Central memory CD8-positive, alpha-beta T cell (primary cell): ENCODE measurements around the gene CNOT10.

ENCODE experiments used
- ATAC-seq: fragments of 150-1000 bp; cut with Tn5 transposase; replicated peaks from 2 replicates; pipeline ENCODE4 v1.10.0; 2022; ENCODE audit warnings: mild to moderate bottlenecking, moderate FRiP score, moderate number of reproducible peaks; ENCODE audit not compliant: poor library complexity, severe bottlenecking; ENCODE audit errors: extremely low read depth
- DNase-seq, 2 donors: peaks; one replicate each; pipeline ENCODE4 v3.0.0; 2021; ENCODE audit warnings: low spot score in 2 of 2
- H3K27ac Mint-ChIP-seq: one replicate; pipeline ENCODE4 v1.8.0; 2022; ENCODE audit warnings: low read depth, mild to moderate bottlenecking, moderate library complexity, mixed read lengths
- H3K27me3 Mint-ChIP-seq: one replicate; pipeline ENCODE4 v1.8.0; 2022; ENCODE audit warnings: mixed read lengths
- H3K36me3 Mint-ChIP-seq: one replicate; pipeline ENCODE4 v1.8.0; 2022; ENCODE audit warnings: mild to moderate bottlenecking, moderate library complexity, mixed read lengths; ENCODE audit not compliant: insufficient read depth
- H3K4me1 Mint-ChIP-seq: one replicate; pipeline ENCODE4 v1.8.0; 2022; ENCODE audit warnings: mixed read lengths
- H3K4me3 Mint-ChIP-seq: one replicate; pipeline ENCODE4 v1.8.0; 2022; ENCODE audit warnings: mild to moderate bottlenecking, moderate library complexity, mixed read lengths
- H3K9me3 Mint-ChIP-seq: one replicate; pipeline ENCODE4 v1.8.0; 2022; ENCODE audit warnings: mixed read lengths

Gene CNOT10

DNA sequence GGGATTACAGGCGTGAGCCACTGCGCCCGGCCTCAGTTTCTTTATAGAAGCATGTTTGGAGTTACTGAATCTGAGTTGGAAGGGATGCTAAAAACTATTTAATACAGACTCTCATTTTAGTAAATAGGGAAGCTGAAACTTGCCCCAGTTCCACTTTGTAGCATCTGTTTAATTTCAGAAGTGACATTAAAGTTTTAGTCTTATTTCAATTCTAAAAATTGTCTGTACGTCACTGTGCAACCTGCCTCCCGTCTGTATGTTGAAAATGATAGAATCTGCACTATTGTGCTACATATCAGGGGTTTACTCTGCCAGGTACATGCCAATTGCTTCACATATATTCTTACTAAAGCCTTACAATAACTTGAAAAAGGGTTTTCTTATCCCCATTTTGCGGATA lies 15.3 kb downstream of the CNOT10 start:
- H3K4me3 Mint-ChIP-seq: no peak overlapping the region
- no peaks in the 10 kb centered on the region for H3K27me3 Mint-ChIP-seq
- no peaks in the 10 kb centered on the region for H3K9me3 Mint-ChIP-seq
- no peak for DNase-seq
- ATAC-seq: no peak
- H3K27ac Mint-ChIP-seq: no peak overlapping the region
- peaks cover 28% of the 10 kb centered on the region for H3K4me1 Mint-ChIP-seq
- H3K36me3 Mint-ChIP-seq: peaks cover 7% of the 10 kb centered on the region

DNA sequence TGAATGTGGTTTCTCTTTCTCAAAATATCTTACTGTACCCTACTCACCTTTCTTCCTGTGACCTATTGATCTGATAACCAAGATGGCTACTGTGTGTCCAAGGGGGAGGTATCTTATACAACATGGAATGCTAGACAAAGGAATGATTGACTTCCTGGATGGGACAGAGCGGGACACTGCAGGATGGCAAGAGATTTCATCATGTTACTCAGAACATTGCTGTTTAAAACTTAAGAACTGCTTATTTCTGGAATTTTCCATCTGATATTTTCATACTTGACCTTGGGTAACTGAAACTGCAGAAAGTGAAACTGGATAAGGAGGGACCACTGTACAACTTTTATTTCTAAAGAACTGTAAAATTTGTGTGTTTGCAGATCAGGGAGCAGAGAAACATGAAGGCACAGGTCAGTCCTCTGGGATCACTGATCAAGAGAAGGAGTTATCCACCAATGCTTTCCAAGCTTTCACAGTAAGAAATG lies 18.5 kb downstream of the CNOT10 start:
- Mint-ChIP-seq H3K27ac (no peak overlapping the region), H3K4me3 (no peak overlapping the region), H3K36me3 (peaks cover 7% of the 10 kb centered on the region), H3K9me3 (no peaks in the 10 kb centered on the region), H3K4me1 (peaks cover 18% of the 10 kb centered on the region), H3K27me3 (no peaks in the 10 kb centered on the region)
- ATAC-seq (no peak), DNase-seq (no peak)

DNA sequence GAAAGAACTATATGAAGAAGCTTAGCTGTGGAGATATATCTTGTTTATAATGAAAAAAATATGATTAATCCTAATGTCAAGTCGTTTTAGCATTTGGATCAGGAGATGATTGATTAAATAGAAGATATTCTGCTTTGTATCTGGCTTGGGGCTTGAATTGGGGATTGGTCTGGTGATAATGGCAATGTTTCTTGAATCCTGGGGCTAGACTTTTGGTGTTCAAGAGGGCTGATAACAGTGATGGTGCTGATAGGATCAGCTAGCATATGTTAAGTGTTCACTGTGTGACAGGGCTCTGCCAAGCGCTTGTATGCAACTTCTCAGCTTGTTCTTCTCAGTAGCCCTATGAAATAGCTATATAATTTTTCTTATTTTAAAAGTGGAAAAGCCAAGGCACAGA lies 20.2 kb downstream of the CNOT10 start:
- no peaks in the 10 kb centered on the region for H3K9me3 Mint-ChIP-seq
- peaks cover 23% of the 10 kb centered on the region for H3K36me3 Mint-ChIP-seq
- no peaks in the 10 kb centered on the region for H3K27me3 Mint-ChIP-seq
- ATAC-seq: no peak
- DNase-seq: no peak
- H3K4me3 Mint-ChIP-seq: no peak overlapping the region
- peaks cover 12% of the 10 kb centered on the region for H3K4me1 Mint-ChIP-seq
- H3K27ac Mint-ChIP-seq: no peak overlapping the region

DNA sequence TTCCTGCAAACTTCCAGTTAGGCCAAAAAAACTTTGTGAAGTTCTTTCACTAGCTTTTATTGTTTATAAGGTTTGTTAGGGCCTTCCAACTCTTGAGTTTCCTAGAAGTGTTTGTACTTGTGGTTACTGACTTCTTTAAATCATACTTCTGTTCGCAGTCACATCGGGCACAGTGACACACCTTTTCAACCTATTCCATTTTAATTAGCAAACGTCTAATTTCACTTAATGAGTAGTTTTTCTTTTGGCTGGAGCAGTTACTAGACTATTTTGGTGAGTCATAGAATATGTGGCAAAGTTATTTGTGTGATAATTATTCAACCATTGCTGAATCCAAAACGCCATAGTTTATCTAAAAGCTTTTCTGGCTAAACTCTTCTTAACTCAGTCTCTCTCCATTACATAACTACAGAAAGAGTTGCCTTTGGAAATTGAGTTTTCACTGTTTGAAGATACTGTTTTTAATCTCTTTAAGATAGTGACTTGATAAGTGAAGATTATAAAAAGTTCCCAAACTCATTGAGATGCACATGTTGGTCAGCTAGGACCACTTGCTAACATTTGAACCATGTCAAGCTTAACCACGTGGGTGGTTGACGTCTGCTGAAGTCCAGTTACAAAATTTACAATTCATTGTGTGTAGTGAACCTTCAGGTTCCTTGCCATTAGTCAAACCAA lies 21.5 kb downstream of the CNOT10 start:
- Mint-ChIP-seq H3K4me1 (peaks cover 9% of the 10 kb centered on the region), H3K4me3 (no peak overlapping the region), H3K9me3 (no peaks in the 10 kb centered on the region), H3K27ac (no peak overlapping the region), H3K27me3 (no peaks in the 10 kb centered on the region), H3K36me3 (peaks cover 29% of the 10 kb centered on the region)
- ATAC-seq: no peak
- no peak for DNase-seq

DNA sequence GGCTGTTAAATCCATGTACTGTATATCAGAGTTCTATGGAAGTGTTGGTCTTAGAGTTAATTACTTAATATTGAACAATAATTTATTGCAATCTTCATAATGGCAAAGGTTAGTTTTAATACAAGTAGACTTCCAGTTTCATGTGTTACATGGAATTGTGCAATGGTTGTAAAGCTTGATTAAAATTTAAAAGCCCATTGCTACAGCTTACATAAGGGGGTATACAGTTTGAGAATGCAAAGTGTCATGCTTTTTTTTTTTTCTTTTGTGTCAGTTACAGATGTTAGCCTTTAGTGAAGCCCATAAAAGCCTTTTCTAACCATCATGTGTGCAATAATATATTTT lies 22.0 kb downstream of the CNOT10 start:
- DNase-seq (no peak), ATAC-seq (no peak)
- peaks cover 31% of the 10 kb centered on the region for H3K36me3 Mint-ChIP-seq
- H3K27ac Mint-ChIP-seq: no peak overlapping the region
- no peaks in the 10 kb centered on the region for H3K9me3 Mint-ChIP-seq
- no peak overlapping the region for H3K4me3 Mint-ChIP-seq
- peaks cover 7% of the 10 kb centered on the region for H3K4me1 Mint-ChIP-seq
- H3K27me3 Mint-ChIP-seq: no peaks in the 10 kb centered on the region

DNA sequence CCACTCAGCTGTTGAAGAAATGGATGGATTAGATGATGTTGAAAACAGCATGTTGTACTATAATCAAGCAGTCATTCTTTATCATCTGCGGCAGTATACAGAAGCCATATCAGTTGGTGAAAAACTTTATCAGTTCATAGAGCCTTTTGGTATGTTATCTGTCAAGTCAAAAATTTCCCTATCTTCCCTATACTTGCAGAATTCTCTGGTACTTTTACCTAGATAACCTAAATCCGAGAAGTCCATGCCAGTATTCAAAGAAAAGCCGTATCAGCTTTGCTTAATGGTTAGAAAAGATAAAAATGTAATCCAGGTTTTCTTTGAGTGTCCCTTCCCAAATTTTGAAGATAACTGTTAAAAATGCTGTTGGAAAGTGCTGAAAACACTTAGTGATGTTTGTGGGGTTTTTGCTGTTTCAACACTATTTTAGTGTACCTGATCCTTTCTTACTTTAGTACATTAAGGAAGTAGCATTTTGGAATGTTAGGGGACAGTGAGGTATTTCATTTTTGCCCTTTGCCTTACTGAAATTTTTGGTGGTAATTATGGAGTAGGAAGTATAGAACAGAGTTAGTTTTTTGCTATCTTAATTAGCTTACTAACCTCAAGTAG lies 23.8 kb downstream of the CNOT10 start:
- Mint-ChIP-seq H3K4me3 (no peak overlapping the region), H3K9me3 (no peaks in the 10 kb centered on the region), H3K36me3 (peaks cover 40% of the 10 kb centered on the region), H3K27me3 (no peaks in the 10 kb centered on the region), H3K27ac (no peak overlapping the region), H3K4me1 (no peaks in the 10 kb centered on the region)
- ATAC-seq (no peak), DNase-seq (no peak)

DNA sequence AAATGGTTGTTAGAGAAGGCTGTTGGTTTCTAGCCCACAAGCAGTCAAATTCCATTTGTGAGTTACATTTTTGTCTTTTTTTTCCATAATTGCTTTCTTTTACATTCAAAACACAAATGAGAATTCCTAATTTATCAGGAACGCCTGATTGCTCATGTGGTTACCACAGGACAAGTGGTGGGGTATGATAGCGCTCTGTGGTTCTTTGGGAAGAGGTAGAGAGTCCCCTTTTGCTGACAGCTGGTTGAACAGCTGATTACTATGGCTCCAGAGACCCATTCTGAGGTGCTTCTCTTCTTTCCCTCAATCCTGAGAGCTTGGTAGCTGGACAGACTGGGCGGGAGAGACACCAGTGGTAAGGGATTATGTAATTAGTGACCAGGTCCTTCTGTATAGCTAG lies 24.4 kb downstream of the CNOT10 start:
- Mint-ChIP-seq H3K36me3 (peaks cover 43% of the 10 kb centered on the region), H3K27me3 (no peaks in the 10 kb centered on the region), H3K4me3 (no peak overlapping the region), H3K4me1 (no peaks in the 10 kb centered on the region), H3K9me3 (no peaks in the 10 kb centered on the region), H3K27ac (no peak overlapping the region)
- ATAC-seq (no peak), DNase-seq (no peak)

DNA sequence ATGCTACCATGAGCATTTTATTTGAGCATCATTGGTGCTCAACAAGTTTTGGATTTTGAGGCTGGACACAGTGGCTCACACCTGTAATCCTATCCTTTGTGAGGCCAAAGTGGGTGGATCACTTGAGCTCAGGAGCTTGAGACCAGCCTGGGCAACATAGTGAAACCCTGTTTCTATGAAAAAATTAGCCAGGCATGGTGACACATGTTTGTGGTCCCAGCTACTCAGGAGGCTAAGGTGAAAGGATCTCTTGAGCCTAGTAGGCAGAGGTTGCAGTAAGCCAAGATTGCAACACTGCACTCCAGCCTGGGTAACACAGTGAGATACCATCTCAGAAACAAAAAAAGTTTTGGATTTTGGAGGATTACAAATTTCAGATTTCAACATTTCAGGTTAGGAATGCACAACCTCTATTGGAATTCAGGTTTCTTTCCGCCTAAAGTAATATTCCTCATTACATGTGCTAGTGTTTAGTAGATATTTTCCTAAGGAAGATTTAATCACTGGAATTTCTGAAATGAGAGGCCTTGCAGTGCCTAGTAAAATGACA lies 27.6 kb downstream of the CNOT10 start:
- DNase-seq (no peak), ATAC-seq (no peak)
- H3K27me3 Mint-ChIP-seq: no peaks in the 10 kb centered on the region
- H3K27ac Mint-ChIP-seq: no peak overlapping the region
- peaks cover 49% of the 10 kb centered on the region for H3K36me3 Mint-ChIP-seq
- no peaks in the 10 kb centered on the region for H3K4me1 Mint-ChIP-seq
- H3K9me3 Mint-ChIP-seq: no peaks in the 10 kb centered on the region
- no peak overlapping the region for H3K4me3 Mint-ChIP-seq

DNA sequence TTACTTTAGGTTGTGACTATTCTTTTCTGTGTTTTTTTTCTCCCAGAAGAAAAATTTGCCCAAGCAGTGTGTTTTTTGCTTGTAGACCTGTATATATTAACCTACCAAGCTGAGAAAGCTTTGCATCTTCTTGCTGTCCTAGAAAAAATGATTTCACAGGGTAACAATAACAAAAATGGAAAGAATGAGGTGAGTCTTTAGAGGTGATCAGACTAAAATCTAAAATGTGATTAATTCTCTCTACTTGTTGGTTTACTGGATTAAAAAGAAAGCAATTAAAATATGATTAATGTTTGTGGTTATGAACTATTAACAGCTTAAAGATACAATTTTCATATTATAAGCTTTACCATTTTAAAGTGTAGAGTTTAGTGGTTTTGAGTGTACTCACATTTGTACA lies 28.2 kb downstream of the CNOT10 start:
- DNase-seq (no peak), ATAC-seq (no peak)
- no peaks in the 10 kb centered on the region for H3K4me1 Mint-ChIP-seq
- no peak overlapping the region for H3K4me3 Mint-ChIP-seq
- H3K36me3 Mint-ChIP-seq: peaks cover 50% of the 10 kb centered on the region
- no peaks in the 10 kb centered on the region for H3K9me3 Mint-ChIP-seq
- no peak overlapping the region for H3K27ac Mint-ChIP-seq
- H3K27me3 Mint-ChIP-seq: no peaks in the 10 kb centered on the region

DNA sequence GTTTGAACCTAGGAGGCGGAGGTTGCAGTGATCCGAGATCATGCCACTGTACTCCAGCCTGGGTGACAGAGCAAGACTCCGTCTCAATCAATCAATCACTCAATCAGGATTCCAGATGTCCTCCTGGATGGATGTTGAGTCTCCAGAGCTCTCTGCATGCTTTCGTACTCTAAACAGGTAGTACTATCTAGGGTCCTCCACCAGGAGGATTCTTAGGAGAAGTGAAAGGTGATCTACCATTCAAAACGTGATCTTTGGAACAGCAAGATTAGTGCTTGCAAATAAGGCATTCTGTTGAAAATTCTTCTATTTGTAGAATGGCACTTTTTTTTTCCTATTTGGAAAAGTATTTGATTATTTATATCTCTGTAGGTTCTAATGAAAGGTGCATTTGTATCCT lies 34.3 kb downstream of the CNOT10 start:
- Mint-ChIP-seq H3K27ac (no peak overlapping the region), H3K4me1 (no peaks in the 10 kb centered on the region), H3K27me3 (no peaks in the 10 kb centered on the region), H3K4me3 (no peak overlapping the region), H3K9me3 (no peaks in the 10 kb centered on the region), H3K36me3 (peaks cover 32% of the 10 kb centered on the region)
- ATAC-seq: no peak
- DNase-seq: no peak

DNA sequence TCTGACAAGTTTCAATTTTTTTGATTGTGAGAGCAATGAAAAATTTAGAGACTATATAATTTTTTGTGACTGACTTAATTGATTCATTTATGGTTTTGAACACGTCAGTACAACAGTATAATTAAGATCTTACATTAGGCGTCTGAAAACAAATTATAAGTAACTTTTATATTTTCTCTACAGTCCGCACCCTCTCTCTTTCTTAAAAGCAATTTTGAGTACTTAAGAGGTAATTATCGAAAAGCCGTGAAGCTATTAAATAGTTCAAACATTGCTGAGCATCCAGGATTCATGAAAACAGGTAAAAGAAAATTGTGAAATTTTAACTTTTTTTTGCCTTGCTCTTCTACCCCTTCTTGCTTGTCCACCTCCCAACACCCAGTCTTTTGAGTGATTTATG lies 34.9 kb downstream of the CNOT10 start:
- DNase-seq (no peak), ATAC-seq (no peak)
- no peaks in the 10 kb centered on the region for H3K27me3 Mint-ChIP-seq
- H3K36me3 Mint-ChIP-seq: peaks cover 34% of the 10 kb centered on the region
- H3K4me3 Mint-ChIP-seq: no peak overlapping the region
- no peaks in the 10 kb centered on the region for H3K4me1 Mint-ChIP-seq
- H3K27ac Mint-ChIP-seq: no peak overlapping the region
- no peaks in the 10 kb centered on the region for H3K9me3 Mint-ChIP-seq

DNA sequence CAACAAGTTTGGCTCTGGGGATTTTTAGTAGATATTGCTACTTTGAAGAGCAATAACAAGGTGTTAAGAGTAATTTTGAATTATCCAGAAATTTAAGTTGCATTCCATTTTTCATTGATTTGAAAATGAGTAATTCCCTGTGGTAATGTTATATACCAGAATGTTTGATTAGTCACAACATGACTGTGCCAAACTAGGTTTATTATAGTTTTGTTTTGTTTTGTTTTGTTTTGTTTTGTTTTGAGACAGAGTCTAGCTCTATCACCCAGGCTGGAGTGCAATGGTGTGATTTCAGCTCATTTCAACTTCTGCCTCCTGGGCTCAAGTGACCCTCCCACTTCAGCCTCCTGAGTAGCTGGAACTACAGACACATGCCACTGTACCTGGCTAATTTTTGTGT lies 40.7 kb downstream of the CNOT10 start:
- Mint-ChIP-seq H3K4me1 (no peaks in the 10 kb centered on the region), H3K9me3 (no peaks in the 10 kb centered on the region), H3K27ac (no peak overlapping the region), H3K27me3 (no peaks in the 10 kb centered on the region), H3K4me3 (no peak overlapping the region), H3K36me3 (peaks cover 32% of the 10 kb centered on the region)
- DNase-seq (no peak), ATAC-seq (no peak)

DNA sequence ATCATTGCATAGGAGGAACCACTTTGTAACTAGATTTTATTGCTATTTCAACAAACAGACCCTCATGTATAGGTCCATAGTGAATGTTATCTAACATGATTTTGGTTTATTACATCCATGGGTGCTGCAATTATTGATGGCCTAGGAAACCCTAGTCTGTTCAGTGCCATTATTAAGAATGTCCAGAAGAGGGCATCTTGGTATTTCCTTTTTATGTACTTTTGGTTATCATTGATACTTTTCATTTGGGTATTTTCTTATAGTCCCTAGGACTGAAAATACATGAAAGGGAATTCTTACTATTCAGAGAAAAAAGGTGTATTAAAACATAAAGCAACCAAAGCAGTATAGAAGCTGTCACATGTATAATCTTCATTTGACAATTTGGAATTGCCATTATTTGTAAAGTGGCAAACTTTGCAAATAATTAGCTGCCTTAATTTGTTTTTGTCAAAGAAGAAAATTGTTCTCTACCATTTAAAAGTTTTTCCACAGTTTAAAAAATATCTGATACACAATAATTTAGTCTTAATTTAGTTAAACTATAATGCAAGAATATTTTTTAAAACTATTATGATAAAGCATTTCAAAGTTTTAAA lies 48.7 kb downstream of the CNOT10 start:
- H3K4me1 Mint-ChIP-seq: no peaks in the 10 kb centered on the region
- H3K27ac Mint-ChIP-seq: no peak overlapping the region
- ATAC-seq (no peak), DNase-seq (no peak)
- no peaks in the 10 kb centered on the region for H3K27me3 Mint-ChIP-seq
- peaks cover 27% of the 10 kb centered on the region for H3K36me3 Mint-ChIP-seq
- no peaks in the 10 kb centered on the region for H3K9me3 Mint-ChIP-seq
- no peak overlapping the region for H3K4me3 Mint-ChIP-seq
